Measurements from ENCODE around the gene MCM5. TPM values are rescaled to one million over a fixed set of nuclear protein-coding genes. Genes with fewer than 3 reads are reported as not detected.

The MCM5 gene
- total RNA-seq, 1 experiment from 2014 or later, result 112 TPM

GRCh38 chr22:35398591-35398973, 1.4 kb upstream of the MCM5 start:
- H3K4me2 ChIP-seq (ENCODE audit: low read length), result no peak overlapping the region

GRCh38 chr22:35399114-35399677, 744 bp upstream of the MCM5 start:
- DNase-seq, result no peak
- TSS peak; percentile 93 for BruUV-seq (replicated peaks)
- Histone ChIP-seq H4K20me1 (ENCODE audit: low read length) (no peaks in the 10 kb centered on the region), H3K4me2 (ENCODE audit: low read length) (peak overlapping the region; percentile 81), H3K9ac (ENCODE audit: low read length) (peak overlapping the region; percentile 100), H3K9me3 (ENCODE audit: low read length) (no peaks in the 10 kb centered on the region), H3K79me2 (ENCODE audit: low read length) (peaks cover 29% of the 10 kb centered on the region), H3K4me1 (ENCODE audit: insufficient read depth, low read length) (peaks cover 18% of the 10 kb centered on the region), H3K4me3 (ENCODE audit: low read length) (peak overlapping the region; percentile 94), H3F3A (ENCODE audit: low read length, unreplicated experiment) (no peaks in the 10 kb centered on the region), H3K27ac (ENCODE audit: low read length) (peak overlapping the region; percentile 27), H3K36me3 (ENCODE audit: low read depth, low read length) (peaks cover 20% of the 10 kb centered on the region; the same call in 1 of the 2 replicates), H3K9me2 (replicated peaks; ENCODE audit: low read length) (no peaks in the 10 kb centered on the region), H2AFZ (ENCODE audit: low read length) (peak overlapping the region; percentile 84), H3K27me3 (ENCODE audit: low read length) (no peaks in the 10 kb centered on the region)
- intact Hi-C loops (cut with micrococcal nuclease), result loop anchor here (1.0 kb wide), 1 partner anchor 18 kb away; the partner anchor contains the start of gene HMOX1
- POLR2A ChIA-PET (ENCODE audit: unreplicated experiment), result no interaction called here
- TF ChIP-seq EZH2phosphoT487 (IDR thresholded peaks at IDR 0.05; ENCODE audit: borderline replicate concordance, low read length) (no peak), EZH2 (IDR thresholded peaks at IDR 0.05; ENCODE audit: low read length, unreplicated experiment) (no peak), CTCF (conservative IDR thresholded peaks at IDR 0.05; ENCODE audit: low read depth, low read length) (no peak)
- no peak for ATAC-seq
- CTCF ChIA-PET, result no interaction called here

More at GRCh38 chr22:35398591-35398973, 1.4 kb upstream of the MCM5 start:
- DNase-seq, result no peak
- BruUV-seq (replicated peaks), result no TSS peak
- ChIA-PET POLR2A (ENCODE audit: unreplicated experiment) (no interaction called here), CTCF (no interaction called here)
- Histone ChIP-seq H3K27me3 (ENCODE audit: low read length) (no peaks in the 10 kb centered on the region), H3K9me3 (ENCODE audit: low read length) (no peaks in the 10 kb centered on the region), H3K4me3 (ENCODE audit: low read length) (no peak overlapping the region), H3K27ac (ENCODE audit: low read length) (no peak overlapping the region), H4K20me1 (ENCODE audit: low read length) (no peaks in the 10 kb centered on the region), H2AFZ (ENCODE audit: low read length) (no peak overlapping the region), H3K4me1 (ENCODE audit: insufficient read depth, low read length) (peaks cover 18% of the 10 kb centered on the region), H3F3A (ENCODE audit: low read length, unreplicated experiment) (no peaks in the 10 kb centered on the region), H3K79me2 (ENCODE audit: low read length) (peaks cover 29% of the 10 kb centered on the region), H3K36me3 (ENCODE audit: low read depth, low read length) (peaks cover 14% of the 10 kb centered on the region; the same call in 1 of the 2 replicates), H3K9me2 (replicated peaks; ENCODE audit: low read length) (no peaks in the 10 kb centered on the region), H3K9ac (ENCODE audit: low read length) (no peak overlapping the region)
- intact Hi-C loops (cut with micrococcal nuclease), result no loop called here
- ATAC-seq, result no peak
- no peak for TF ChIP-seq EZH2phosphoT487 (IDR thresholded peaks at IDR 0.05; ENCODE audit: borderline replicate concordance, low read length)
- no peak for TF ChIP-seq EZH2 (IDR thresholded peaks at IDR 0.05; ENCODE audit: low read length, unreplicated experiment)
- TF ChIP-seq CTCF (conservative IDR thresholded peaks at IDR 0.05; ENCODE audit: low read depth, low read length), result no peak

- intact Hi-C loops (cut with micrococcal nuclease), result no loop called here
- peaks cover 29% of the 10 kb centered on the region for H3K79me2 ChIP-seq (ENCODE audit: low read length)
Observed at GRCh38 chr22:35400501-35400790, 506 bp downstream of the MCM5 start.

More at GRCh38 chr22:35400501-35400790, 506 bp downstream of the MCM5 start:
- TF ChIP-seq EZH2 (IDR thresholded peaks at IDR 0.05; ENCODE audit: low read length, unreplicated experiment) (no peak), CTCF (conservative IDR thresholded peaks at IDR 0.05; ENCODE audit: low read depth, low read length) (no peak), EZH2phosphoT487 (IDR thresholded peaks at IDR 0.05; ENCODE audit: borderline replicate concordance, low read length) (no peak)
- H3K9me3 ChIP-seq (ENCODE audit: low read length), result no peaks in the 10 kb centered on the region
- H3K4me1 ChIP-seq (ENCODE audit: insufficient read depth, low read length), result peaks cover 18% of the 10 kb centered on the region
- no peaks in the 10 kb centered on the region for H3K27me3 ChIP-seq (ENCODE audit: low read length)
- H3K4me2 ChIP-seq (ENCODE audit: low read length), result peak overlapping the region; percentile 87
- DNase-seq, result no peak
- H3K9me2 ChIP-seq (replicated peaks; ENCODE audit: low read length), result no peaks in the 10 kb centered on the region
- no TSS peak for BruUV-seq (replicated peaks)
- peak overlapping the region; percentile 61 for H3K27ac ChIP-seq (ENCODE audit: low read length)
- H3K4me3 ChIP-seq (ENCODE audit: low read length), result peak overlapping the region; percentile 94
- H3F3A ChIP-seq (ENCODE audit: low read length, unreplicated experiment), result no peaks in the 10 kb centered on the region
- peak overlapping the region; percentile 85 for H2AFZ ChIP-seq (ENCODE audit: low read length)
- peak; percentile 28 for ATAC-seq
- no peaks in the 10 kb centered on the region for H4K20me1 ChIP-seq (ENCODE audit: low read length)
- ChIA-PET POLR2A (ENCODE audit: unreplicated experiment) (no interaction called here), CTCF (no interaction called here)
- peaks cover 22% of the 10 kb centered on the region; the same call in 1 of the 2 replicates for H3K36me3 ChIP-seq (ENCODE audit: low read depth, low read length)
- peak overlapping the region; percentile 100 for H3K9ac ChIP-seq (ENCODE audit: low read length)

Data from PC-3 (cell line).